LNCaP clone FGC (cell line): ENCODE data around the gene H2AZ2.
"Not testable (repeated sequence)": the region's sequence is repeated elsewhere in the genome, so short reads cannot be mapped to it uniquely, and the experiment has no call there.

Experiments
- DNase-seq: peaks from one replicate; pipeline ENCODE4 v3.0.0-alpha.2; 2011; ENCODE audit warnings: low read depth
- H3K4me3 ChIP-seq: 2 replicates; pipeline ENCODE4 v1.5.1; 2011; ENCODE audit warnings: mild to moderate bottlenecking, low read depth, low read length, control low read depth
- TF ChIP-seq, protein P1 (sequence below): IDR thresholded peaks from 2 replicates; pipeline ENCODE4 v1.5.1; 2012; ENCODE audit warnings: mild to moderate bottlenecking; ENCODE audit not compliant: control insufficient read depth, insufficient read depth; ENCODE audit errors: extremely low read depth

H2AZ2 gene

DNA sequence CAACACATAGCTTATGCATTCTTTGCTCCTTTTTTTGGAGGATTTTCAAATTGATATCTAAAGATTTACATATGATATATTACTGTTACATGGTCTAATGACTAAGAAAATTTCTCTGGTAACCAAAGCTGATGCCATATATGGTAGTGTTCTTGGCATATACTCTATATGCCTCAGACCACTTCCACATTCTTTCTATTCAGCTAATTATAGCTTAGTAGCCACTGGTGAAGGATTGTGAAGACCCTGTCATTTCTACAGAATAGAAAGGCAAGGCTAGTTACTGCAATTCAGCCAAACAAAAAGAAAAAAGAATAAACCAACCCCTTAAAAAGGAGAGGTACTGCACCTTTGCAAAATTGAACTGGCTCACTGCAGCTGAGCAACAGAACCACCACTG, 33.7 kb upstream of the H2AZ2 start:
- no peak overlapping the region for H3K4me3 ChIP-seq
- DNase-seq: no peak
- TF ChIP-seq, protein P1, sequence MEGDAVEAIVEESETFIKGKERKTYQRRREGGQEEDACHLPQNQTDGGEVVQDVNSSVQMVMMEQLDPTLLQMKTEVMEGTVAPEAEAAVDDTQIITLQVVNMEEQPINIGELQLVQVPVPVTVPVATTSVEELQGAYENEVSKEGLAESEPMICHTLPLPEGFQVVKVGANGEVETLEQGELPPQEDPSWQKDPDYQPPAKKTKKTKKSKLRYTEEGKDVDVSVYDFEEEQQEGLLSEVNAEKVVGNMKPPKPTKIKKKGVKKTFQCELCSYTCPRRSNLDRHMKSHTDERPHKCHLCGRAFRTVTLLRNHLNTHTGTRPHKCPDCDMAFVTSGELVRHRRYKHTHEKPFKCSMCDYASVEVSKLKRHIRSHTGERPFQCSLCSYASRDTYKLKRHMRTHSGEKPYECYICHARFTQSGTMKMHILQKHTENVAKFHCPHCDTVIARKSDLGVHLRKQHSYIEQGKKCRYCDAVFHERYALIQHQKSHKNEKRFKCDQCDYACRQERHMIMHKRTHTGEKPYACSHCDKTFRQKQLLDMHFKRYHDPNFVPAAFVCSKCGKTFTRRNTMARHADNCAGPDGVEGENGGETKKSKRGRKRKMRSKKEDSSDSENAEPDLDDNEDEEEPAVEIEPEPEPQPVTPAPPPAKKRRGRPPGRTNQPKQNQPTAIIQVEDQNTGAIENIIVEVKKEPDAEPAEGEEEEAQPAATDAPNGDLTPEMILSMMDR: no peak

DNA sequence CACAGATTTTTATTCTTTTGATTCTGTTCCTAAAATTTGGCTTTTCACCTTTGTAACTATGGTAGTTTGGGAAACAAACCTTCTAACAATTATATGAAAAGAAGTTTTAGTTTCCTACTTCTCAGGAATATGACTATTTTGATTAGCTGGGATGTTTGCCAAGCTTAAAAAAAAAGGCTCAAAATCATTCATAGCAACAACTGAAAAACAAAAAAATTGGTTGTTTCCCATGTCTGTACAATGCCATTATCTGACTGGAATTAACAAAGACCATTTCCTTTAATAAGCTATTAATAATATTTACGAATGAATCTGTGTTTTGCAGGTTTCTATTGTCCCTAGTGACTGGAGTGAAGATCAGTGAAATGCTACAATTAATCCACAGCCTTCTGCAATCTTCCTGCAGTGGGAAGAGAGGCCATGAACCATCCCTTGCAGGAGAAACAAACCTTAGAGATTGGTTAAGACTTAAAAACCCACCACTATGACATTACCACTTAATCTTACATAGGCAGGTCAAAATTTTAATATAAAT, 33.2 kb upstream of the H2AZ2 start:
- TF ChIP-seq, protein P1: no peak
- DNase-seq: no peak
- no peak overlapping the region for H3K4me3 ChIP-seq

DNA sequence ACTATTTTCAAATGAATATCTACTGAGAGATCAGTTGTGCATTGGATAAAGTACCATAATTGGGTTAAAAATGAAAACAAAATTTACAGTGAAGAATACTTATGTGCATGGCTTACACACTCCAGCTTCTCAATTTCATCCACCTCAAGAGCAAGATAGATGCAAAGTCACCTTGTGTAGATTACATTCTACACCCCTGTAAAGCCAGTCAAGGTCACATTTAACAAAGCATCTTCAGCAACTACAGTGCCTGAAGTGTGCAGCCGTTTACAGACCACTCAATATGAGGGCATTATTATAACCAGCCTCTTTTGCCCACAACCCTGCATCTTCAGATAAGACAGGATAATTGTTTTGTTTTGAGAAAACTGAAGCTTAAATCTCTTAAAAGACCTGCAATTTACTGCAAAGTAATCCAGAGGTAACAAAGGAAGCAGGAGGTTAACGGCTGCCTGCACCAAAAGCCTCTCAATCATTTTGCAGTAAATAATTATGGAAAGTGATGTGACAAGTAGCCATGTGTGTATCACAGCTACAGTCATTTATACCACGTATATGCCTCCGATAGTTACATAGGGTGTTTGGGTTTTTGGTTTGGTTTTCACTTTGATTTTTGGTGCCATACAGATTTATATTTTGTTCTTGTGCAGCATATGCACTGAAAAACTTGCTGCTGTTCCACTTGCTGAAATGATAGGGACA, 32.6 kb upstream of the H2AZ2 start:
- TF ChIP-seq, protein P1: no peak
- no peak overlapping the region for H3K4me3 ChIP-seq
- no peak for DNase-seq

DNA sequence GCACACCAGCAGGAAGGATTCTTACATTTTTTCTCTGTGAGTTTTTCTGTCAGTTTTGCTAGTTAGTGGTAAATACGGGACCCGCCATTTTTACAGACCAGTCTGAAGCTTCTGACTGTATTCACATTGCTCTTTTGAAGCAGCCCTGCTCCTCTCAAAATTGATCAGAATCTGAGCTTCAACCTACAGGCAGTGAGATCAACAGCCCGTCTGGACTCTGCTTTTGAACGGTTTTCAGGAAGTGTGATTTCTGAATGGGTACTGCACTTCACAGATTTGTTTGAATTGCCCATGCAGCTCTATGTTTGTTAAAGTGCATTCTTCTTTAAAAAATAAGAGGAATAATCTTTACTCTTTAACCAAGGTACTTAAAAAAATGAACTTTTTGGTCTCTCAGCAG, 28.5 kb upstream of the H2AZ2 start:
- H3K4me3 ChIP-seq: no peak overlapping the region
- TF ChIP-seq, protein P1: no peak
- no peak for DNase-seq

DNA sequence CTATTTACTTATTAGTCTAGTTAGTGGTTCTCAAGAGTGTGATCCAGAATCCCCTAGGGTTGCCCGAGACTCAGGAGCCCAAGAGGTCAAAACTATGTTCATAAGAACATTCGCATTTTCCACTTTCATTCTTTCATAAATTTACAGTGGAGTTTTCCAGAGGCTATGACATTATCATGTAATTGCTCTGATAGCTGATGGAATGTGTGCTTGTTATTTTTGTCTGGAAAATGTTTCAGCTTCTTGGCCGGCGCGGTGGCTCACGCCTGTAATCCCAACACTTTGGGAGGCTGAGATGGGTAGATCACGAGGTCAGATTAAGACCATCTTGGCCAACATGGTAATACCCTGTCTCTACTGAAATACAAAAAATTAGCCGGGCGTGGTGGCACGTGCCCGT, 27.4 kb upstream of the H2AZ2 start:
- TF ChIP-seq, protein P1: no peak
- H3K4me3 ChIP-seq: no peak overlapping the region
- no peak for DNase-seq

DNA sequence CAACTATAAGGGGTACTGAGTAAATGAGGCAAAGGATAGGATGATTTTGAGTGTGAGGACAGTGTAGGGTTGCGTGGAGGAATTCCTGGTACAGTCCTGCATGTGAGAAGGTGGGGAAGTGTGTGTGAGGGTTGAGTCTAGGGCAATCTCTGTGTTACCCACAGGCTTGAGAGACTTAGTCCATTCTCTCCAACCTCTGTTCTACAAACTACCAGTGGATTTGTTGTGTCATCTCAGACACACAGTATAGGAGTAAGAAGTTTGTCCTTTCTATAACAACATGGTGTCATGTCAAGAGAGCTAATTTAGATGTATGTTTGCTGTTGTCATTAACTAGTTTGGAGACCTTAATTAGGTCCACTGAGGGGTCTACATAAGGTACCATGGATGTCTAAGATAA, 24.9 kb upstream of the H2AZ2 start:
- DNase-seq: no peak
- TF ChIP-seq, protein P1: no peak
- H3K4me3 ChIP-seq: no peak overlapping the region

DNA sequence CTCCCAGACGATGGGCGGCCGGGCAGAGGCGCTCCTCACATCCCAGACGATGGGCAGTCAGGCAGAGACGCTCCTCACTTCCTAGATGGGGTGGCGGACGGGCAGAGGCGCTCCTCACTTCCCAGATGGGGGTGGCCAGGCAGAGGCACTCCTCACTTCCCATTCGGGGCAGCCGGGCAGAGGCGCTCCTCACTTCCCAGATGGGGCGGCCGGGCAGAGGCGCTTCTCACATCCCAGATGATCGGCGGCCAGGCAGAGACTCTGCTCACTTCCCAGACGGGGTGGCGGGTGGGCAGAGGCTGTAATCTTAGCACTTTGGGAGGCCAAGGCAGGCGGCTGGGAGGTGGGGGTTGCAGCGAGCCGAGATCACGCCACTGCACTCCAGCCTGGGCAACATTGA, 24.0 kb upstream of the H2AZ2 start:
- H3K4me3 ChIP-seq: not testable (repeated sequence)

DNA sequence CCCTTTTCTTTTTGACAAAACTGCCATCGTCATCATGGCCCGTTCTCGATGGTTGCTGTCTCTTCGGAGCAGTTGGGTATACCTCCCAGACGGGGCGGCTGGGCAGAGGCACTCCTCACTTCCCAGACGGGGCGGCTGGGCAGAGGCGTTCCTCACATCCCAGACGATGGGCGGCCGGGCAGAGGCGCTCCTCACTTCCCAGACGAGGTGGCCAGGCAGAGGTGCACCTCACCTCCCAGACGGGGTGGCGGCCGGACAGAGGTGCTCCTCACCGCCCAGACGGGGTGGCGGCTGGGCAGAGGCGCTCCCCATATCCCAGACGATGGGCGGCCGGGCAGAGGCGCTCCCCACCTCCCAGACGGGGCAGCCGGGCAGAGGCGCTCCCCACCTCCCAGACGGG, 22.9 kb upstream of the H2AZ2 start:
- not testable (repeated sequence) for H3K4me3 ChIP-seq, DNase-seq

More for the DNA sequence above, 24.0 kb upstream of the H2AZ2 start:
- DNase-seq: not testable (repeated sequence)

DNA sequence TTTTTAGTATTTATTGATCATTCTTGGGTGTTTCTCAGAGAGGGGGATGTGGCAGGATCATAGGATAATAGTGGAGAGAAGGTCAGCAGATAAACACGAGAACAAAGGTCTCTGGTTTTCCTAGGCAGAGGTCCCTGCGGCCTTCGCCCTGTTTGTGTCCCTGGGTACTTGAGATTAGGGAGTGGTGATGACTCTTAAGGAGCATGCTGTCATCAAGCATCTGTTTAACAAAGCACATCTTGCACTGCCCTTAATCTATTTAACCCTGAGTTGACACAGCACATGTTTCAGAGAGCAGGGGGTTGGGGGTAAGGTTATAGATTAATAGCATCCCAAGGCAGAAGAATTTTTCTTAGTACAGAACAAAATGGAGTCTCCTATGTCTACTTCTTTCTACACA, 22.4 kb upstream of the H2AZ2 start:
- DNase-seq, H3K4me3 ChIP-seq: not testable (repeated sequence)
